H1 (cell line): Measurements from ENCODE around the gene KMT2A. TPM values are rescaled to one million over a fixed set of nuclear protein-coding genes. Genes with fewer than 3 reads are reported as not detected.

ENCODE experiments used
- CTCF ChIA-PET: fragments of 300-600 bp; sonication (Branson Sonifier 250); formaldehyde crosslinking; loops from one replicate; lab custom pipeline; 2021; ENCODE audit not compliant: partially characterized antibody; lab: Charles Lee
- POLR2A ChIA-PET: fragments of 300-600 bp; sonication (Branson Sonifier 250); formaldehyde crosslinking; loops from one replicate; lab custom pipeline; 2021; ENCODE audit warnings: inconsistent platforms; ENCODE audit not compliant: partially characterized antibody; lab: Charles Lee
- DNase-seq, 2 experiments: peaks; one replicate each; pipeline versions ENCODE4 v3.0.0 to v3.0.0-alpha.2; 2010 to 2022; ENCODE audit warnings: low spot score in 2 of 2, low read depth in 1 of 2, mixed read lengths in 1 of 2
- FAIRE-seq: peaks from 2 replicates; lab custom pipeline; 2011; peaks lifted over from hg19 to GRCh38; lab: Jason Lieb, UNC
- H2AFZ ChIP-seq: 2 replicates; pipeline ENCODE4 v1.8.1; 2012; ENCODE audit warnings: low read length, inconsistent platforms
- H2AK5ac ChIP-seq: 2 replicates; pipeline ENCODE4 v1.6.1; 2013; ENCODE audit warnings: low read depth, low read length
- H2BK120ac ChIP-seq: replicated peaks from 2 replicates; pipeline ENCODE3; 2013; ENCODE audit warnings: low read depth, low read length, inconsistent platforms
- H2BK12ac ChIP-seq: 2 replicates; pipeline ENCODE4 v1.6.1; 2013; ENCODE audit warnings: low read depth, low read length
- H2BK15ac ChIP-seq: 2 replicates; pipeline ENCODE4 v1.6.1; 2013; ENCODE audit warnings: low read length
- H2BK20ac ChIP-seq: 2 replicates; pipeline ENCODE4 v1.6.1; 2013; ENCODE audit warnings: low read length
- H2BK5ac ChIP-seq: 2 replicates; pipeline ENCODE4 v1.6.1; 2013; ENCODE audit warnings: low read depth, low read length
- H3K14ac ChIP-seq: 2 replicates; pipeline ENCODE4 v1.6.1; 2013; ENCODE audit warnings: inconsistent platforms; ENCODE audit not compliant: insufficient read length
- H3K18ac ChIP-seq: 2 replicates; pipeline ENCODE4 v1.6.1; 2013; ENCODE audit warnings: low read length; ENCODE audit errors: extremely low read depth
- H3K23ac ChIP-seq: 2 replicates; pipeline ENCODE4 v1.6.1; 2013; ENCODE audit warnings: inconsistent platforms; ENCODE audit not compliant: insufficient read length
- H3K23me2 ChIP-seq: 2 replicates; pipeline ENCODE4 v1.6.1; 2013; ENCODE audit warnings: low read depth, low read length
- H3K27ac ChIP-seq: 2 replicates; pipeline ENCODE4 v1.6.1; 2011; ENCODE audit warnings: low read depth, low read length, inconsistent platforms
- H3K27me3 ChIP-seq, 4 experiments: replicated peaks in 1 of 4; 1 replicate in 1 of 4; 2 replicates in 3 of 4; pipeline versions ENCODE4 v1.6.1 to v1.8.1; 2011 to 2013; ENCODE audit warnings: low read length in 3 of 4, mild to moderate bottlenecking in 3 of 4, inconsistent platforms in 2 of 4, mixed read lengths in 2 of 4, moderate library complexity in 1 of 4; ENCODE audit not compliant: control insufficient read depth in 3 of 4, insufficient read depth in 3 of 4; ENCODE audit errors: extremely low read depth in 1 of 4
- H3K36me3 ChIP-seq, 4 experiments: 2 replicates each; pipeline versions ENCODE4 v1.6.1 to v1.8.1; 2011 to 2013; ENCODE audit warnings: mild to moderate bottlenecking in 4 of 4, low read length in 3 of 4, moderate library complexity in 2 of 4, control low read depth in 1 of 4, inconsistent platforms in 1 of 4; ENCODE audit not compliant: insufficient read depth in 4 of 4, control insufficient read depth in 2 of 4
- H3K4ac ChIP-seq: replicated peaks from 2 replicates; pipeline ENCODE3; 2013; ENCODE audit warnings: low read length, low read depth, mixed read lengths, inconsistent platforms; ENCODE audit not compliant: insufficient read length
- H3K4me1 ChIP-seq, 4 experiments: replicated peaks in 1 of 4; 1 replicate in 1 of 4; 2 replicates in 3 of 4; pipeline versions ENCODE4 v1.6.1 to v1.8.1; 2011 to 2013; ENCODE audit warnings: low read length in 3 of 4, inconsistent platforms in 2 of 4, mixed read lengths in 1 of 4; ENCODE audit not compliant: insufficient read depth in 4 of 4, control insufficient read depth in 3 of 4
- H3K4me2 ChIP-seq, 2 experiments: 2 replicates each; pipeline versions ENCODE4 v1.6.1 to v1.8.1; 2011 to 2013; ENCODE audit warnings: low read depth in 2 of 2, low read length in 2 of 2, control low read depth in 1 of 2, inconsistent platforms in 1 of 2, mild to moderate bottlenecking in 1 of 2; ENCODE audit not compliant: insufficient read depth in 1 of 2
- H3K4me3 ChIP-seq, 4 experiments: fragments of 200-600, 300-600 bp in 1 of 4; sonication (generic), shearing (Covaris generic), sonication (Bioruptor Twin) in 1 of 4; 2 replicates each; pipeline versions ENCODE4 v1.5.1 to v1.8.1; 2011 to 2016; ENCODE audit warnings: low read length in 4 of 4, low read depth in 3 of 4, control low read depth in 2 of 4, inconsistent platforms in 2 of 4, mild to moderate bottlenecking in 2 of 4, mixed read lengths in 1 of 4, moderate library complexity in 1 of 4; ENCODE audit not compliant: insufficient read depth in 2 of 4; ENCODE audit errors: extremely low read depth in 1 of 4
- H3K56ac ChIP-seq: replicated peaks from 2 replicates; pipeline ENCODE3; 2013; ENCODE audit warnings: low read depth, mild to moderate bottlenecking, mixed read lengths, low read length, inconsistent platforms; ENCODE audit not compliant: insufficient read length
- H3K79me1 ChIP-seq: 2 replicates; pipeline ENCODE4 v1.6.1; 2013; ENCODE audit warnings: low read depth, low read length, control low read depth
- H3K79me2 ChIP-seq, 2 experiments: 2 replicates each; pipeline versions ENCODE4 v1.6.1 to v1.8.1; 2012 to 2013; ENCODE audit warnings: low read length in 2 of 2, mild to moderate bottlenecking in 2 of 2, inconsistent platforms in 1 of 2; ENCODE audit not compliant: insufficient read depth in 2 of 2, control insufficient read depth in 1 of 2
- H3K9ac ChIP-seq, 4 experiments: replicated peaks in 1 of 4; 1 replicate in 1 of 4; 2 replicates in 3 of 4; pipeline versions ENCODE4 v1.6.1 to v1.8.1; 2011 to 2013; ENCODE audit warnings: low read depth in 3 of 4, low read length in 3 of 4, control low read depth in 2 of 4, mild to moderate bottlenecking in 2 of 4, moderate library complexity in 2 of 4, inconsistent platforms in 1 of 4; ENCODE audit errors: extremely low read depth in 1 of 4
- H3K9me3 ChIP-seq, 2 experiments: 2 replicates each; pipeline versions ENCODE4 v1.6.1 to v1.8.1; 2012 to 2013; ENCODE audit warnings: mild to moderate bottlenecking in 2 of 2, moderate library complexity in 2 of 2, control low read depth in 1 of 2, inconsistent platforms in 1 of 2, low read depth in 1 of 2, low read length in 1 of 2, mixed read lengths in 1 of 2; ENCODE audit not compliant: insufficient read depth in 2 of 2
- H4K20me1 ChIP-seq, 2 experiments: replicated peaks in 1 of 2; 2 replicates each; pipeline versions ENCODE3 to v1.8.1; 2011 to 2013; ENCODE audit warnings: inconsistent platforms in 2 of 2, low read length in 2 of 2, mild to moderate bottlenecking in 1 of 2; ENCODE audit not compliant: insufficient read depth in 2 of 2, control insufficient read depth in 1 of 2
- H4K5ac ChIP-seq: 2 replicates; pipeline ENCODE4 v1.6.1; 2013; ENCODE audit warnings: low read length, low read depth, mixed read lengths, inconsistent platforms; ENCODE audit not compliant: insufficient read length
- H4K8ac ChIP-seq: 2 replicates; pipeline ENCODE4 v1.8.0; 2013; ENCODE audit warnings: mild to moderate bottlenecking, moderate library complexity, low read length, inconsistent platforms; ENCODE audit not compliant: insufficient read depth; ENCODE audit errors: extremely low read depth
- H4K91ac ChIP-seq: replicated peaks from 2 replicates; pipeline ENCODE3; 2013; ENCODE audit warnings: low read length, mixed read lengths, inconsistent platforms; ENCODE audit not compliant: insufficient read length
- CHD2 ChIP-seq: IDR thresholded peaks from 2 replicates; pipeline ENCODE4 v1.6.1; 2012; ENCODE audit warnings: low read length, improper control_type of control experiment
- EGR1 ChIP-seq: IDR thresholded peaks from 2 replicates; pipeline ENCODE4 v1.6.1; 2011; ENCODE audit warnings: low read depth, low read length, borderline replicate concordance
- JUND ChIP-seq: IDR thresholded peaks from 2 replicates; pipeline ENCODE4 v1.6.1; 2011; ENCODE audit warnings: mild to moderate bottlenecking, improper control_type of control experiment, low read length
- PHF8 ChIP-seq: fragments of 200-600 bp; sonication (generic); conservative IDR thresholded peaks from 2 replicates; pipeline ENCODE4 v1.7.1; 2012; ENCODE audit warnings: low read depth, mild to moderate bottlenecking, inconsistent platforms, low read length, moderate library complexity
- RFX5 ChIP-seq: IDR thresholded peaks from 2 replicates; pipeline ENCODE4 v1.6.1; 2011; ENCODE audit warnings: low read depth, low read length, improper control_type of control experiment, borderline replicate concordance
- TEAD4 ChIP-seq: IDR thresholded peaks from 2 replicates; pipeline ENCODE4 v1.6.1; 2012; ENCODE audit warnings: low read depth, low read length, inconsistent platforms, mixed read lengths
- YY1 ChIP-seq: IDR thresholded peaks from 2 replicates; pipeline ENCODE4 v1.6.1; 2011; ENCODE audit warnings: low read depth, mild to moderate bottlenecking, low read length
- WGBS, 2 experiments: shearing (Covaris generic) in 1 of 2; methylation state at CpG; one replicate each; pipeline versions ENCODE4 v1.1.6 to v1.1.7; 2013 to 2015; ENCODE audit warnings: low lambda C conversion rate in 2 of 2, mixed read lengths in 2 of 2, inconsistent platforms in 1 of 2, low coverage in 1 of 2, missing lambda C conversion rate in 1 of 2; ENCODE audit not compliant: insufficient replicate concordance in 2 of 2, insufficient coverage in 1 of 2, insufficient read length in 1 of 2; ENCODE audit errors: extremely low coverage in 1 of 2, missing lambda C conversion rate in 1 of 2; 5-methylcytosine and 5-hydroxymethylcytosine counted together
- polyA plus RNA-seq, 7 experiments: library from polyadenylated mRNA; depleted of rRNA in 3 of 7; stranded (reverse) in 5 of 7; unstranded in 2 of 7; fragments of >200 nt in 5 of 7; fragments of 200-250 nt in 2 of 7; gene quantifications; 1 replicate in 5 of 7; 2 replicates in 1 of 7; 4 replicates in 1 of 7; pipeline versions ENCODE4 v1.2.1 to v1.2.3, GENCODE V29; 2011 to 2013; ENCODE audit warnings: missing spikeins in 2 of 7, mixed read lengths in 2 of 7
- total RNA-seq: library from RNA; stranded (reverse); fragmentation: NEBNext Ultra II Directional; extraction: Animal tissue kit (Norgen Biotek cat#: 25700); gene quantifications from 2 replicates; pipeline ENCODE4 v1.2.1, GENCODE V29; 2021
- TF ChIP-seq, protein P1 (sequence below): IDR thresholded peaks from 2 replicates; pipeline ENCODE4 v1.6.1; 2011; ENCODE audit warnings: low read depth, mild to moderate bottlenecking, low read length; ENCODE audit not compliant: insufficient read depth

KMT2A gene
- total and polyA plus RNA-seq, 2 of the 8 experiments (the other 6 are each of a cell fraction or from before 2014, with no cell fraction given): 35.9 to 62.1 TPM

DNA sequence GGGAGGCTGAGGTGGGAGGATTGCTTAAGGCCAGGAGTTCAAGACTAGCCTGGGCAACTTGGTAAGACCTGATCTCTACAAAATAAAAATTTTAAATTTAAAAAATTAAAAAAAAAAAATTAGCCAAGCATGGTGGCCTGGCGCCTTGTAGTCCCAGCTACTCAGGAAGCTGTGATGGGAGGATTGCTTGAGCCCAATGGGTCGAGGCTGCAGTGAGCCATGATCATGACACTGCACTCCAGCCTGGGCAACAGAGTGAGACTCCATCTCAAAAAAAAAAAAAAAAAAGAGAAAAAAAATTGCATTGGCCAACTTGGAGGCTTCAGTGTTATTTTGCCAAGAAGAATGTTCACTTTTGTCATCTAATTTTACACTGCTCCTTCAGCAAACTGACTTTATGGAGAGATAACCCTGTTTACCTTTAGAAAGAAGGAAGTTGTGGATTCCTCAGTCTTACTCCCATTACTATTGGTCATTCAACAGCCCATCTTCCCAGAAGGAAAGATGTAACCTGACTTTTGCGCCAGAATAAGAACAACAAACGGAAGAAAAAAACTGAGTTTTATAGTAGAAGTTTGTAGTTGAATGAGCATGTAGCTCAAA is 13.1 kb downstream of the KMT2A start:
- no peak overlapping the region for H3K56ac ChIP-seq
- no peak overlapping the region for H2BK5ac ChIP-seq
- TF ChIP-seq, protein P1, sequence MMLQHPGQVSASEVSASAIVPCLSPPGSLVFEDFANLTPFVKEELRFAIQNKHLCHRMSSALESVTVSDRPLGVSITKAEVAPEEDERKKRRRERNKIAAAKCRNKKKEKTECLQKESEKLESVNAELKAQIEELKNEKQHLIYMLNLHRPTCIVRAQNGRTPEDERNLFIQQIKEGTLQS: no peak
- TF ChIP-seq EGR1: no peak
- no peak for TF ChIP-seq TEAD4
- no peak for TF ChIP-seq PHF8
- TF ChIP-seq JUND: no peak
- no peak for TF ChIP-seq CHD2
- no peak for TF ChIP-seq YY1
- no peak for TF ChIP-seq RFX5
- H3K27ac ChIP-seq: no peak overlapping the region
- no peak overlapping the region for H2BK120ac ChIP-seq
- no peaks in the 10 kb centered on the region for H3K27me3 ChIP-seq
- peaks cover 13% of the 10 kb centered on the region; the same call in 1 of the 2 replicates for H3K79me1 ChIP-seq
- H4K91ac ChIP-seq: no peak overlapping the region
- no peak overlapping the region for H4K8ac ChIP-seq
- H3K36me3 ChIP-seq: peaks cover 0 to 8% (median under 1%) of the 10 kb centered on the region in 4 experiments; a peak in 4 of 8 replicates
- no peak overlapping the region for H2BK15ac ChIP-seq
- ChIA-PET POLR2A (no interaction called here), CTCF (no interaction called here)
- H2BK12ac ChIP-seq: no peak overlapping the region
- peaks cover 16 to 17% of the 10 kb centered on the region in 2 experiments for H4K20me1 ChIP-seq
- no peak overlapping the region for H3K23ac ChIP-seq
- no peak overlapping the region for H4K5ac ChIP-seq
- 92% methylated on average over 4 of the region's 4 CpGs; no CpG with 5 or more reads in 1 of the 2 experiments for WGBS, 2 experiments
- no peak overlapping the region for H3K4ac ChIP-seq
- H3K18ac ChIP-seq: no peak overlapping the region
- H3K4me2 ChIP-seq: no peak overlapping the region
- H2AFZ ChIP-seq: no peak overlapping the region
- H3K79me2 ChIP-seq: peaks cover 4 to 97% of the 10 kb centered on the region in 2 experiments
- no peak overlapping the region for H3K14ac ChIP-seq
- H2BK20ac ChIP-seq: no peak overlapping the region
- H3K9ac ChIP-seq: no peak overlapping the region
- no peaks in the 10 kb centered on the region for H3K9me3 ChIP-seq
- H3K4me3 ChIP-seq: no peak overlapping the region
- H3K4me1 ChIP-seq: no peaks in the 10 kb centered on the region
- H3K23me2 ChIP-seq: no peaks in the 10 kb centered on the region
- no peak overlapping the region for H2AK5ac ChIP-seq
- no peak for DNase-seq
- no peak for FAIRE-seq
